HG02623 (cell line): Measurements from ENCODE around the gene RRAS2.
"Not testable (repeated sequence)": the region's sequence is repeated elsewhere in the genome, so short reads cannot be mapped to it uniquely, and the experiment has no call there.

Experiments
- ATAC-seq: cut with Tn5 transposase; IDR thresholded peaks from one replicate; pipeline ENCODE4 v1.9.1; 2021; ENCODE audit warnings: moderate library complexity; ENCODE audit not compliant: unreplicated experiment

RRAS2 gene

DNA sequence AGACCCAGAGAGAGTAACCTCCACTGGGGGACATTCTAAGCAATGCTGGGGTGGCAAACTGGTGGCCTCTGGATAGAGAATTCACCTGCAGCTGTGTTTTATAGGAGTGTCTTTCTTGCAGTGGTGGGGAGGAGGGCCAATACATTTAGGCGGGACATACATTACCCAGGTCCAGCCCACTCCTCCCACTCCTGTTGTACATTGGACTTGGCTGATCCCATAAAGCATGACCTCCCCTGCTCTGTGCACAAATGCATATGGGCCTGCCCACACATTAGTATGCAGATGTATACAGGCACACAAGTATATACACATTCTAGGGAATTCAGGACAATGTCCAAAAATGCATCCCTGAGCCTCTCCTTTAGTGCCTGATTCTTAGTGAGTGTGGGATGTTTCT is 99.1 kb downstream of the RRAS2 start:
- ATAC-seq, result no peak

DNA sequence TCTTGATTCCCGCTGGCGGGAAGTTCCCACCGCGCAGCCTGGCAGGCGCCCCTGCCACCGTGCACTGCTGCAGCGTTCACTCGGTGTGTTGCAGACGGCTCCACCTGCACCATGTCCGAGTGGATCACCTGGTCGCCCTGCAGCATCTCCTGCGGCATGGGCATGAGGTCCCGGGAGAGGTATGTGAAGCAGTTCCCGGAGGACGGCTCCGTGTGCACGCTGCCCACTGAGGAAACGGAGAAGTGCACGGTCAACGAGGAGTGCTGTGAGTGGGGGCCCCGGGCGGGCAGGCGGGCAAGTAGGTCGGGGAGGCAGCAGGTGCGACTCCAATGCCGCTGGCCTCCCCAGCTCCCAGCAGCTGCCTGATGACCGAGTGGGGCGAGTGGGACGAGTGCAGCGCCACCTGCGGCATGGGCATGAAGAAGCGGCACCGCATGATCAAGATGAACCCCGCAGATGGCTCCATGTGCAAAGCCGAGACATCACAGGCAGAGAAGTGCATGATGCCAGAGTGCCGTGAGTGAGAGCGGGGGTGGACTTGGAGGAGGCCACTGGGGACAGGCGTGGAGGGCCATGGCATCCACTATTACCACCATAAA is 99.7 kb downstream of the RRAS2 start:
- no peak for ATAC-seq

DNA sequence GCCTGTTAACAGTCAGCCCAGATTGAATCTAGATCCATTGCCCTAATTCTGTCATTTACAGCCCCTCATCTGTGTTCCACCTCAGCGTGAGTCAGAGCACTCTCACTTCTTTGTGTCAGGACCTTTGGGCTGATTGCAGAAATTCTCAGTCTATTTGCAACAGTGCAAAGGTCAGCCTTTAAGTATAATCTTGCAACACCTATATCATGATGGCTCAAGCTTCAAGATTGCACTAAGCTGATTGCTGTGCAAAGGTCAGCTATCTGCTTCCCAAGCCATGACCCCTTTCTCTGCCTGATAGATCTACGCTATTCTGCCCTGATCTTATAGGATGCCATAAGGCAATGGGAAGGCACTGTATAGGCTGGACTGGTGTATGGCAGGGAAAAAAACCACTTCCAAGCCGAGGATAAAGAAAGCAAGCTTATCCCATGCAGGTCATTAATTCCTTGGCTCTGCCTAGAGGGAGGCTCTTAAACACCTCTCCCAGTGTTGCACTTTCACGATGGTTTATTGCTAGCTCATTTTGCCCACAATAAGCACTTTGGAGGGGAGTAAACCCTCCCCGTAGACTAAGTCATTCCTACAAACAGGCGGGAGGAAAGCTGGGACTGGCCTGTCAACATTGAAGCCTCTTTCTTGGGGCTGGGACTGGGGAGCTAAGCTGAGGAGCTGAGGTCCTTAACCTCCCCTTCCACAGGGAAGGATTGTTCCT is 100.6 kb downstream of the RRAS2 start:
- no peak for ATAC-seq

DNA sequence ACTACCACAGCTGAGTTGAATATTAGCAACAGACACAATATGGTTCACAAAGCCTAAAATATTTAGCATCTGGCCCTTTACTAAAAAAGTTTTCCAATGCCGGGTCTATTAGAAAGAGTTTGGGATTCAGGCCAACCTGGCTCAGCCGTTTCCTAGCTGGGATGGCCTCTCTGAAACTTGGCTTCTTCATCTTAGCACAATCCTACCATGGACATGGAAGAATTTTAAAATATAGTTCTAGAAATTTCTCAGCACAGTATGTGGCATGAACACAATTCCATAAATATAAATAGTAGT is 103.8 kb downstream of the RRAS2 start:
- no peak for ATAC-seq

DNA sequence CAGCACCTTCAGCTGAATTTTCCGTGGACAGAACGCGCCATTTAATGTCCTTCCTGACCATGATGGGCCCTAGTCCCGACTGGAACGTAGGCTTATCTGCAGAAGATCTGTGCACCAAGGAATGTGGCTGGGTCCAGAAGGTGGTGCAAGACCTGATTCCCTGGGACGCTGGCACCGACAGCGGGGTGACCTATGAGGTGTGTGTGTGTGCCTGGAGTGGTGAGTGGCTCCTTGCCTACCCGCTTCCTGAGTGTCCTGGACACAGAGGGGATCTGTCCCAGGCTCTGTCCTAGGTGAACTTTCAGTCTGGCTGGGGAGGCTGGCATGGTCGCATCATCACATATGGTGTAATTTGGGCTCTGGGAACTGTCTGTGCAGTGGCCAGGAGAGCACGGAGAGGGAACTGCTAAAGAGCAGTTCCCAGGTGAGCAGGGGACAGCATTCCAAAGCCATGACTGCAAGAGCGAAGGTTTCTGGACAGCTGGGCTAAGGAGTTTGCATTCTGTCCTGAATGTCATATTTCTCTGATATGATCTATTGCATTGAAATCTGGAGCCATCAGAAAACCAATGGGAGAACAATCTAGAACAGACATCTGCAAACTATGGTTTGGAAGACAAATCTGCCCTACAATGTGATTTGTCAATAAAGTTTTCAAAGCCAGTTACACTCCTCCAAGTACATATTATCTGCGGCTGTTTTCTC is 104.3 kb downstream of the RRAS2 start:
- ATAC-seq, result no peak

DNA sequence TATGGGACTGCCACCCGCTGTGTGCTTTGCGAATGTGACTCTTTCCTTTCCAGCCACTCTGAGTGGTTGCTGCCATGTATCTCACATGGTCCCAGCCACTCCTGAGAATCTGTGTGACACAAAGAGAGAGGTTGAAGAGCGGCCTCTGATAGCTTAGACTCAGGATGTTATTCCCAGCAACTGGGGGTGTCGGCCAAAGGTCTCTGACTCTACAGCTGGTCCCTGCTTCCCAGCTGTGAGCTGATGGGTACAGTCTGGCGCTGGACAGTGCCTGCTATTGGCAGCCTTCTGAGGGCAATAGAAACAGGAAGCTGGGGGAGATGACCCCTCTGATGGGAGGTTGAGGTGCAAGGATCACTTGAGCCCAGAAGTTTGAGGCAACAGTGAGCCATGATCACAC is 105.1 kb downstream of the RRAS2 start:
- ATAC-seq, result no peak

DNA sequence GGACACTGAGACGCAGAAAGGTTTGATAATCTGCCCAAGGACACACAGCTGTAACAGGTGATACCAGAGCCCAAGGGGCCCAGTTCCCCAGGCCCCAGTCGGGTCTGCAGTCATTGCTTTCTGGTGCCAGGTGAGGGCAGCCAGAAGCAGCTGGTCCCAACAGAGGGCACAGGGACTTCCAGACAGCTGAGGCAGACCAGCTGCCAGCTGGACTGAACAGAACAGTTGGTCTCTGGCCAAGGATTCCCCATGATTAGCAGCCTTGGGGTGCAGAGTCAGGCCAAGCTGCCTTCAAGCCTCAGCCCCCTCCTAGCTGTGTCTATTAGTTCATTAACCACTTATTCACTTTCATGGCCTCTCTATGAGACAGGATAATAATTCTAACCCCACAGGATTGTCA is 105.6 kb downstream of the RRAS2 start:
- ATAC-seq, result no peak

DNA sequence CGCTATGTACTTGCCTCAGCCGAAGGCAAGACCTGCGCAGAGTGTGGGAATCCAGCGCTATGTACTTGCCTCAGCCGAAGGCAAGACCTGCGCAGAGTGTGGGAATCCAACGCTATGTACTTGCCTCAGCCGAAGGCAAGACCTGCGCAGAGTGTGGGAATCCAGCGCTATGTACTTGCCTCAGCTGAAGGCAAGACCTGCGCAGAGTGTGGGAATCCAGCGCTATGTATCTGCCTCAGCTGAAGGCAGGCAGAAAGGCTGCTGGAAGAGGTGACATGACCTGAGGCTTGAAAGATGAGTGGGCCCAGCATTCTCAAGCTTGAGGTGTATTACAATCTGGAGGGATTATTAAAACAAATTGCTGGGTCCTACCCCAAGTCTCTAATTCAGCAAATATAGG is 106.5 kb downstream of the RRAS2 start:
- not testable (repeated sequence) for ATAC-seq

DNA sequence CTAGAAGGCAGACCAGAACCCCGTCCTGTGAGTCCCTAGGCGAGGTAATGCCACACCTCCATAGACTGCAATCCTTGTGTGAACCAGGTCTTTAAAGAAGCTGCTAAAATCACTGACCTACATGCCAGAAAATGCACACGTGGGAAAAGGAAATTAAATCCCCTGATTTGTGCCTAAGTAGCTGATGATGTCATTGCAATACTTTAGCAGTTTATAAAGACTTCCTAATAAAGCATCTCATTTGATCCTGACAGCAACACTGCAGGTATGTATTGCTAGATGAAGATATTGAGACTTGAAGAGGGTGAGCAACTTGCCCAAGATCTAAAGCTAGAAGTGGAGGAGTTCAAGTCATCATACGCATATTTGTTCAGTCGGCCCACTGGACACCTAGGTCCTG is 107.2 kb downstream of the RRAS2 start:
- no peak for ATAC-seq

DNA sequence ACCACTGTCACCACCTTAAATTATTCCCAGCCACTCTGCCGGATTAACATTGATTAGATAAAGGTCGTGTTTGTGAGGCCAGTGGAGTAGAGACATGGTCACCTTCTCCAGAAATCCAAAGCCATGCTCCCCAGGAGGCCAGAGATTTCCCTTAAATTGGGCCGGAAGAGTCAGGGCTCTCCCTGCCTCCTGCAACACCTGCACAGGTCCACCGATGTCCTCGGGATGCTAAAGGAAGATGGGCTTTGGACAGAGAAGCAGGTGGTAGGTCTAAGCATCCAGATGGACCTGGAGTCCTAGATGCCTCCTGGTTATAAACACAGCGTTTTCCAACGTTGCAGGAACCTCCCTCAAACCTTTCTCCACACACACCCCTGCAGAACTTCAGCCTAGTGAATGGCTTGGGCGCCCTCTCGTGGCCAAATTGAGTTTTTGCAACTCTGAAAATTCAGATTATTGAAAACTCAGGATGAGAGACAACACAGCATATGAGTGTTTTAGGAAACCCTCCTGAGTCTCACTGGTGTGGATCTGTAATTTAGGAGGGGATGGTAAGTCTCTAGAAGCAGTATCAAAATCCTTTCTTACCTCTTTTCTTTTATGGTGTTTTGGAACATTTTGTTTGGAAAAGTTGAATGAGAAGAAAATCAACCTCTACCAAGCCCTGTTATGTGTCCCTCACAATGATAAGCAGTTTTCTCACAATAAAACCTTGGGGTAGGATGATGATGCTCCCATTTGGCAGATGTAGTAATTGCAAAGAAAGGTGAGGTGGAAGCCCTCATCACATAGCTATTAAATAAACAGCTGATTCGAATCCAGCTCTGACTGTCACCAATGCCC is 109.6 kb downstream of the RRAS2 start:
- ATAC-seq, result no peak

DNA sequence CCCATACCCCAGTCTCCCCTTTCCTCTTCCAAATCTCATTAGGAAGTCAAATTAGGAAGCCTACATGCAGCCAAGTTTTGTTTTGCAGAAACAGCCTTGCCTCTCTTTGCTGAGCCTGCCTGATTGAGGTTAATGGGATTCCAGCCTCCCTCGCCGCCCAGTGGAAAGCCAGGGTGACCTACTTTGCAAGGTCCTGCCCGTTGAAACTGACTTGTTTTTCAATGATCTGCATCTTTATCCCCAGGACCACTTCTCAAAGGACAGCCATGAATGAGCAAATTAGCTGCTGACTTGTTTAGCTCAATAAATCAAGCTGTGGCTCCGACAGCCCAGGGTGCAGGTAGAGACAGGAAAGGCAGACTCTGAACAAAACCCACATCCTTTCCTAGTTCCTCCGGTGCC is 110.4 kb downstream of the RRAS2 start:
- ATAC-seq, result no peak

DNA sequence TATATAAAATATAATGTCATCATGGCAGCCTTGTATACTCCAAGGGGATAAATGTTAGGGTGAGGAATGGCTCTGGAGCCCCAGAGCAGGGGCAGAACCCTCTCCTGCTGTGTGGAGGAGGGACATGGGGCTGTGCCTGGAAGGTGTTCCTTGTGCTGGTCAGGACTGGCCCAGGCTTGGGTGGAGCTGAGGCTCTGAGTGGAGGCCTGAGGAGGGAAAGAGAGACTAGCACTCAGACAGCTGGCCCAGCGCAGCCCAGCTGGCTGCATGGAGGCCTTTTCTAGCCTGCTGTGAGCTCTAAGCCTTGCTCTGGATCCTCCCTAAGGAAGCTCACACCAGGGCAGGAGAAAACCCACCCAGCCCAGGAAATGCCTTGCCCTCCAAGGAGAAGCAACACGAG is 113.5 kb downstream of the RRAS2 start:
- ATAC-seq, result no peak

DNA sequence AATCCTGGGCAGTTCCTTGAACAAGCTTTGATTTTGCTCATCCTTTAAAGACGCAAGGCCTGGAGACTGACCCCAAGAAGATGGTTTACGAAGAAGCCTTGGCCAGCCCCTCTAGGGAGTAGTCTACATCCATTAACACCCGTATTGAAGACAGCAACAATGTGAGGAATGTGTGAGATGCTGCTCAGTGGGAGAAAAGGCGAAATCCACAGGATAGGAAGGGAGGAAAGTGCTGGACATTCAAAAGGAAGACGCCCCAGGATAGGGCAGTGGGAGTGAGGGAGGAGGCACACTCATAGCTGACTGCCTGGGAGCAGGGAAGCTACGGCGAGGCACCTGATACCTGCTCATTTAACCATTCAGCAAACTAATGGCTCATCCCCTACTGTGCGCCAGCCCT is 114.1 kb downstream of the RRAS2 start:
- ATAC-seq, result no peak

DNA sequence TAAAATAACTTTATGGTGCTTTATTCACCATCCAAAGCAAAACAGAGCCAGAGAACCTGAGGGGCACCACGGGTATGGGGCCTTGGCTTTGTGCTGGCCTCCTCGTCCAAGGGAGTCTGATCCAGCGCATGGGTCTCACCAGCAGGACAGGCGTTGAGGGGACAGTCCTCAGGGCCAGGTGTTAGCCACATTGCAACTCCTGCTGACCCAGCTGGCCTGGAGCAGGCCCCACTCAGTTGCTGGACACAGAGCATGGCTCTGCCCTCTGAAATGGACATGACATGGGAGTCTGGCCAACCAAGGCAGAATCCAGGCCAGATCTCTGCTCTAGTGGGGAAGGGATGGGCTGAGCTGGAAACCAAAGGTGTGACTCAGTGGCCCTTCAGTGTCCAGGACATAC is 116.2 kb downstream of the RRAS2 start:
- no peak for ATAC-seq

DNA sequence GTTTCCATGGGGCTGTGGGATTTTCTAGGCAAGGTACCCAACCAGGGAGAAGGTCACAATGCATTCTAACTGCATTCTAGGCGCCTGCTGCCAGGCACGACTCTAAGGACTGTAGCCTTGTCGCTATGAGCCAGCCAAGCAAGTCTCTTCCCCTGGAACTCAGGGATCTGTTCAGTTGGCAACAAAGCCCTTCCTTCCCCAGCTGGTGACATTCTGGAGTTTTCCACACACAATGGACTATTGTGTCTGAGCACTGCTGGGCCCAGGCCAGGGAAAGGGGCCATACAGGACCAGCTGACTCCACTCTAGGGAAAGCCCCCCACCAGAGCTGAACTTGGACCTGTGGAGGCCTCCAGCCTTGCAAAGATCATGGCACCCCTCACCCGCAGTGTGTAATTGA is 116.8 kb downstream of the RRAS2 start:
- no peak for ATAC-seq

DNA sequence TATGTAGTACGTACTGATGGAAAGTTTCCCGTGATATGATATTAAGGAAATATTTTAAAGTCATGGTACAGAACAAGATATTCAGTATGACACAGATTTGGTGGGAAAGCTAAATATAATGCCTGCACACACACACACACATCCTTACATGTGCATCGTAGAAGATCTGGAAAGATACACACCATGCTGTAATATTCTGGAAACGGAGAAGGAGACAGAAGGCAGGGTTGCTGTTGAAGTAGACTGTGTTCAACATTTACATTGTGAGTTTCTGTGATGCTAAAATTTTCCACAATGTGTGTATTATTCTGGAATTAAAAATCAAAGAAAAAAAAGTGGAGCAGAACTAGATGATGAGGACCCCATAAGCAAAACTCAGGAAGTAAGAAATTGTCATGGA is 118.0 kb downstream of the RRAS2 start:
- no peak for ATAC-seq

DNA sequence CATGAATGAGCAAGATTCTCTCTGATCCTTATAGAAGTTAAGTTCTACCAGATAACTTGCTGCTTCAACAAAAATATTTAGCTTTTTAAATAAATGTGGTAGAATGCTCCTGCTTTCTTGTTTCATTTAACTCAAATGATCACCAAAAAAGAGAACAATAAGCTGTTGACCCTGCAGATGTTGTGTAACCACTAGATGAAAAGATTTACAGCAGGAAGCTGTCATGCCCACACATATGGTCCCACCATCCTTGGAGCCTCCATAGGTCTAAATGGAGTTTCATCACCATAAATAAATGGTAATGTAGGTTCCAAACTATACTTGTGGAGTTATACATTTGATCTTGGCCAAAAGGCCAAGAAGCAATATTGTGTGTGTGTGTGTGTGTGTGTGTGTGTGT is 118.8 kb downstream of the RRAS2 start:
- no peak for ATAC-seq

DNA sequence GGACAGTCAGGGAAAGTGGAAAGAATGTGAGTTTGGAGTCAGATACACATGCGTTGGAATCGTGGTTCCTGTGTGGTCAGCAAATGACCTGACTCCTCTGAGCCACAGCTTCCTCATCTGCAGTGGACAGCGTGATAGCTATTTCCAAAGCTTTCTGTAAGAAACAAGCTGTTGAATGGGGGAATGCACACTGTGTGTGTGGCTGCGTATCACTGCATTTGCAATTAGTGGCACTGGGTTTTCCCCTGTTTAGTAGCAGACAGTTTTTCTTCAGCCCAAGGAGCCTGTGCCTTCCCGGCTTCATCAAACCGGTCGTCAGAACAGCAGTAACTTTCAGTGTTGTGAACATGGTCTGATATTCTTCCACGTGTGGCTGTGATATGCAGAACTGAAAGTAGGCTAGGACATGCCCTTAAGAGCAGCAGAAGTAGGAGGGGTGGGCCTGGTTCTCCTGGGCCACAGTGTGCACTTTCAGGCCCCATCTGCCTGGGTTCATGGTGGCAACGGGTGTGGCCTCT is 121.5 kb downstream of the RRAS2 start:
- ATAC-seq, result peak; percentile 95

DNA sequence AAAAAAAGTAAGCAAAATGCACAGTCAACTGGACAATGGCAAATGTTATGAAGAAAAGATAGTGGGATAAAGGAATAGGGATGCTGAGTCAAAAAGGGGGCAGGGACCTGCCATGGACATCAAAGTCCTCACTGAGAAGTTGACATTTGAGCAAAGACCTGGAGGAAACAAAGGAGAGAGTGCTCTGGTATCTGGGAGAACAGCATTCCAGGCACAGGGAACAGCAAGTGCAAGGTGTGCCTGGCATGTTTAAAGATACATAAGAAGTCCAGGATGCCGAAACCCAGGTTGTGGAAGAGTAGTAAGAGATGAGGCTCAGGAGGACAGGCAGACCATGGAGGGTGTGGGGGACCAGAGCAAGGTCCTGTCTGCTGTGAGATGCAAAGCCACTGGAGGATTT is 123.3 kb downstream of the RRAS2 start:
- ATAC-seq, result no peak

DNA sequence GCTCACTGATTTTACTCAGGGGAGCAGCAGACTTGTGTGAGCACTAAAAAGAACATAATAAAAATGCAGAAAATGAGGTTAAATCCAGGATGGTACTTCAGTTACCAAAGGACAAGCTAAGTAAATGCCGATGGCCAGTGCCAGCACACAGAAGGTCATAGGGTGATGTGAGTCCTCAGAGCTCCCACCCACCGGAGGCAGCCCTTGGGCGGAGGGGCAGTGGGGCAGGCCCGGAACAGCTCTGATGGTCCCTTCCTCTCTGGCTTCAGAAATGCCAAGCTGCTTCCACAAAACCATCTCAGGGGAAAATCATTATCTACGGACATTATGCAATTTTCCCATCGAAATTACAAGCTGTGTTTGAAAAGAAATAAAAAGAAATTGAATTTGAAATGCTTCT is 124.5 kb downstream of the RRAS2 start:
- ATAC-seq, result no peak

DNA sequence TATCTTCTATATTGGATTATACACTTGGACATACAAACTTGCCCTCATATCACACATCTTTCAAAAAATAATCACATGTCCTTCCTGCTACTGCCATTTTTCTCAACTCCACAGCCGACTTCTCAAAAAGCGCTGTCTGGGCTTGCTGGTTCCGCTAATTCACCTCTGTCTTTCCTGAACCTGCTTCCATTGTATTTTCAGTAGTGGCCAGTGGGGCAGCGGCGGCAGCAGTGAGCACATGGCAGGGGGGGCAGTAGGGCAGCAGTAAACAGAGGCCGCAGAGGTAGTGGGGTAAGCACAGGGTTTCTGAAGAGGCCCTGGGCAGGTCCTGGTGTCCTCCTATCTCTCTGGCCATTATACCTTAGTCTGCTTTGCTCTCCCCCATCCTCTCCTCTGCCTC is 126.3 kb downstream of the RRAS2 start:
- ATAC-seq, result no peak

DNA sequence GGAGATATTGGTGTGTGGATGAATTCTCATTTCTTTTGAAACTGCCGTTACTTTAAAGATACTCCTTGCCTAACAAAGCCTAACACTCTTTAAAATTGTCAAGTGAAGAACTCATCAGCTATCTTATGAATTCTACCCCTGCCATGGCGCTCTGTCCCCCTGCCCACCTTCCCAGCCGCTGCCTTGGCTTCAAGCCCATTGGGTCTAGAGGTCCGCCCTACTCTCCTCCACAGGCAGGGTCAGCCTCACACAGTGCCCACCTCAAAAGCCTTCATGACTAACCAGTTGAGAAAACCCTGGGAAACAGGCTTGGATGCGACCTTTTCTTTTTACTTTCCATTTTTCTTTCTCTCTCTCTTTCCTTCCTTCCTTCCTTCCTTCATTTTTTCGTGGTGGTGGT is 128.6 kb downstream of the RRAS2 start:
- no peak for ATAC-seq
